Psoas muscle (tissue), 8 donors: ENCODE data around the gene VPS41. TPM values are rescaled to one million over a fixed set of nuclear protein-coding genes. Genes with fewer than 3 reads are reported as not detected.

ENCODE experiments used
- ATAC-seq, 4 donors: fragments of 200-7000 bp; cut with Tn5 transposase; one replicate each; pipeline ENCODE4 v1.9.1; 2020; ENCODE audit warnings: moderate library complexity in 3 of 4, mild to moderate bottlenecking in 2 of 4
- DNase-seq, 2 donors: peaks; one replicate each; pipeline ENCODE4 v3.0.0-alpha.2; 2020
- H3K27ac ChIP-seq: fragments of 200-600 bp; one replicate; pipeline ENCODE4 v1.8.0; 2022
- H3K27me3 ChIP-seq, 3 donors: fragments of 200-600 bp in 1 of 3; one replicate each; pipeline versions ENCODE4 v1.6.1 to v1.8.0; 2013 to 2022; ENCODE audit warnings: low read length in 2 of 3, mild to moderate bottlenecking in 2 of 3, moderate library complexity in 1 of 3; ENCODE audit not compliant: insufficient read depth in 3 of 3
- H3K36me3 ChIP-seq, 2 donors: fragments of 200-600 bp in 1 of 2; one replicate each; pipeline versions ENCODE4 v1.6.1 to v1.8.0; 2013 to 2022; ENCODE audit warnings: low read depth in 1 of 2, mild to moderate bottlenecking in 1 of 2, moderate library complexity in 1 of 2; ENCODE audit not compliant: insufficient read depth in 1 of 2
- H3K4me1 ChIP-seq: fragments of 200-600 bp; one replicate; pipeline ENCODE4 v1.8.0; 2022
- H3K4me3 ChIP-seq: fragments of 200-600 bp; one replicate; pipeline ENCODE4 v1.8.0; 2022; ENCODE audit warnings: mild to moderate bottlenecking
- H3K9me3 ChIP-seq: fragments of 200-600 bp; one replicate; pipeline ENCODE4 v1.8.0; 2022
- WGBS, 3 donors: extraction: QIAGEN DNeasy Blood & Tissue Kit; methylation state at CpG; one replicate each; pipeline versions ENCODE4 v1.1.6 to v1.1.7; 2013; 5-methylcytosine and 5-hydroxymethylcytosine counted together
- intact Hi-C, 2 donors: fragments of 100-400 bp; cut with DNase I; formaldehyde crosslinking; loops; one replicate each; pipeline versions ENCODE4 v1.11.0 to v1.14.2; 2022
- polyA plus RNA-seq, 3 donors: library from polyadenylated mRNA; stranded (reverse); fragments of 200-250 nt; gene quantifications; one replicate each; pipeline ENCODE4 v1.2.3, GENCODE V29; 2013
- total RNA-seq, 4 donors: library from RNA; stranded (reverse); fragmentation: NEBNext Ultra II Directional in 2 of 4; extraction: Animal tissue kit (Norgen Biotek cat#: 25700) in 2 of 4; gene quantifications; one replicate each; pipeline versions ENCODE4 v1.2.1 to v1.2.4, GENCODE V29; 2021 to 2023
- TF ChIP-seq, protein P1 (sequence below): fragments of 200-600 bp; IDR thresholded peaks from one replicate; pipeline ENCODE4 v1.8.0; 2022; ENCODE audit warnings: antibody characterized with exemption
- donor health status: healthy with polysubstance abuse.
- donor health status: DM: no; HTN: no; CAD: no; lungs with moderate emphysema.
- donor health status: Bipolar disorder and iron deficiency.
- donor health status: healthy.
- donor health status: DM: yes; HTN: yes; CAD: no.
- donor health status: DM: no; HTN: no; CAD: no.
- donor health status: DM: no; HTN: no; CAD: no.
- donor health status: DM: yes; HTN: yes; CAD: no.

The VPS41 gene
- total and polyA plus RNA-seq, 7 donors = 4.6 to 28.3 (median 13.8) TPM

DNA sequence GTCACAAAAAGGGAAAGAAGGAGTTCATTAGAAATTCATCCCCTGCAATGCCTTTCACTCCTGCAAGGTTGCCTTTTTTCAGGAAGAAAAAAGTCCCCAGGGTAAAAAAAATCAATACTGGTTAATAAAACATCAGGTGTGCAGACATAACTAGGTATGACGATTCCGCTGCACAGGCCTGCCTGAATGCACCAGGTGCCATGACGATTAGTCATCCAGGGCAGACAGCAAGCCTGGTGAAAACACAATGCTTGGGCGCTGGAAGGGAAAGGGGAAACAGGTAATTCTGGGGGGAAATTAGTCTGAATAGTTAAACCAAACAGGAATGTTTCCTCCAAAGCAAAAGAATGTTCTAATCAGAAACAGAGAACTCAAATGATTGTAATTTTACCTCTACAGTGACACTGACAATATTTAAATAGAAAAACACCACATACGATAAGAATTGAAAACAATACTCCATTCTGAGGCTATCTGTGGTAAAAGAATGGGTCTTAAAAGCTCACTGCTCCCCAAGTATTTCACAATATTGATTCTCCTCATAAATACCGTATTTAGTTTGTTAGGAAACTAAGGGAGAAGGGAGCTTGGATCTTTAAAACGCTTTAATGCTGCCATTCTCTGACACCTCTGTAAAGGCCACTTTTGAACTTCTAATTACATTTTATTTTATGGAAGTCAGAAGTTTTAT, 45.2 kb downstream of the VPS41 start:
- 85 to 88% (median 85%) methylated on average over 7 of the region's 7 CpGs for WGBS, 3 donors
- no peak overlapping the region for H3K27ac ChIP-seq
- intact Hi-C loops = no loop called here
- no peaks in the 10 kb centered on the region for H3K27me3 ChIP-seq
- ATAC-seq = no peak
- peaks cover 0 to 29% of the 10 kb centered on the region in 2 donors for H3K36me3 ChIP-seq
- TF ChIP-seq, protein P1, sequence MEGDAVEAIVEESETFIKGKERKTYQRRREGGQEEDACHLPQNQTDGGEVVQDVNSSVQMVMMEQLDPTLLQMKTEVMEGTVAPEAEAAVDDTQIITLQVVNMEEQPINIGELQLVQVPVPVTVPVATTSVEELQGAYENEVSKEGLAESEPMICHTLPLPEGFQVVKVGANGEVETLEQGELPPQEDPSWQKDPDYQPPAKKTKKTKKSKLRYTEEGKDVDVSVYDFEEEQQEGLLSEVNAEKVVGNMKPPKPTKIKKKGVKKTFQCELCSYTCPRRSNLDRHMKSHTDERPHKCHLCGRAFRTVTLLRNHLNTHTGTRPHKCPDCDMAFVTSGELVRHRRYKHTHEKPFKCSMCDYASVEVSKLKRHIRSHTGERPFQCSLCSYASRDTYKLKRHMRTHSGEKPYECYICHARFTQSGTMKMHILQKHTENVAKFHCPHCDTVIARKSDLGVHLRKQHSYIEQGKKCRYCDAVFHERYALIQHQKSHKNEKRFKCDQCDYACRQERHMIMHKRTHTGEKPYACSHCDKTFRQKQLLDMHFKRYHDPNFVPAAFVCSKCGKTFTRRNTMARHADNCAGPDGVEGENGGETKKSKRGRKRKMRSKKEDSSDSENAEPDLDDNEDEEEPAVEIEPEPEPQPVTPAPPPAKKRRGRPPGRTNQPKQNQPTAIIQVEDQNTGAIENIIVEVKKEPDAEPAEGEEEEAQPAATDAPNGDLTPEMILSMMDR = no peak
- H3K9me3 ChIP-seq = no peaks in the 10 kb centered on the region
- H3K4me3 ChIP-seq = no peak overlapping the region
- no peak for DNase-seq
- H3K4me1 ChIP-seq = no peaks in the 10 kb centered on the region

DNA sequence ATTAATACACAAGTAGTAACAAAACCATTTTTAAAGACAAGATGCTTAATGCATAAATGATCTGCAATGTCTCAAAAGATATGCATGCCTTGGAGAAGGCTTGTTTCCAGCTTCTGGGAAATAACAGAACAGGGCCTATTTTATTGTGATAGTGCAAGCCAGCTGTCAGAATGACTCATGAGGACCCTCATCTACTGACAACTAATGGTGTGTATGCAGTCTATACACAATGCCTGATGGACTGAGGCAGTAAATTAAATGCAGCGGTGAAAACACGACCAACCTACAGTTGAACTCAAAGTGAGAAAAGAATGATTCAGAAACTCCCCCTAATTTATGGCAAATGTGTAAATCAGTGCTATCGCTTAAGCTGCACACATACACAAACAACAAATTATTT, 46.3 kb downstream of the VPS41 start:
- ATAC-seq = no peak
- Histone ChIP-seq H3K27me3 (no peaks in the 10 kb centered on the region), H3K36me3 (peaks cover 0 to 18% of the 10 kb centered on the region in 2 donors), H3K9me3 (no peaks in the 10 kb centered on the region), H3K4me3 (no peak overlapping the region), H3K4me1 (no peaks in the 10 kb centered on the region), H3K27ac (no peak overlapping the region)
- TF ChIP-seq, protein P1 = no peak
- 81 to 88% (median 84%) methylated on average over 3 of the region's 3 CpGs for WGBS, 3 donors
- DNase-seq = no peak
- intact Hi-C loops = no loop called here

DNA sequence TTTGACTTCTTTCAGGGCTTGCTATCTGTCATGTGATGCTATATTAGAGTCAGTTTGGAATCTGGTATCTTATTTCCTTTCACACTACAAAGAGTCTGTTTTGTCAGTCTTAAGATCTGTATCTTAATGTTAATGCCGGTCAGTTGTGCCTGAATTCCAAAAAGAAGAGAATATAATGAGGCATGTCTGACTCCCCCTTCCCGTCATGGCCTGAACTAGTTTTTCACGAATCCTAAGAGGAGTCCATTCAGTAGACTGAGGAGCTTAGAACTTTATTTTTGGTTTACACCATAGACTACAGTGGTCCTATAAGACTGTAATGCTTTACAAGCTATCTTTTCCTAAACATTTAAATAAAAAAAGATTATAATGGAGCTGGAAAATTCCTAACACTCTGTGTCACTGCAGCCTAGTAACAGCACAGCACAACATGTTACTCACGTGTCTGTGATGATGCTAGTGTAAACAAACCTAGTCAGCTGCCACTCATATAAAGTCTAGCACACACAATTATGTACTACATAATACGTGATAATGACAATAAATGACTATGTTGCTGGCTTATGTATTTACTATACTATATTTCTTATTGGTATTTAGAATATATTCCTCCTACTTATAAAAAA, 50.6 kb downstream of the VPS41 start:
- H3K27me3 ChIP-seq = no peaks in the 10 kb centered on the region
- H3K36me3 ChIP-seq = peaks cover 0 to 6% of the 10 kb centered on the region in 2 donors
- H3K9me3 ChIP-seq = no peaks in the 10 kb centered on the region
- DNase-seq (no peak), ATAC-seq (no peak)
- no peak overlapping the region for H3K27ac ChIP-seq
- TF ChIP-seq, protein P1 = no peak
- H3K4me3 ChIP-seq = no peak overlapping the region
- no peaks in the 10 kb centered on the region for H3K4me1 ChIP-seq
- intact Hi-C loops = no loop called here
- WGBS, 3 donors = 68 to 81% (median 72%) methylated on average over 5 of the region's 5 CpGs

DNA sequence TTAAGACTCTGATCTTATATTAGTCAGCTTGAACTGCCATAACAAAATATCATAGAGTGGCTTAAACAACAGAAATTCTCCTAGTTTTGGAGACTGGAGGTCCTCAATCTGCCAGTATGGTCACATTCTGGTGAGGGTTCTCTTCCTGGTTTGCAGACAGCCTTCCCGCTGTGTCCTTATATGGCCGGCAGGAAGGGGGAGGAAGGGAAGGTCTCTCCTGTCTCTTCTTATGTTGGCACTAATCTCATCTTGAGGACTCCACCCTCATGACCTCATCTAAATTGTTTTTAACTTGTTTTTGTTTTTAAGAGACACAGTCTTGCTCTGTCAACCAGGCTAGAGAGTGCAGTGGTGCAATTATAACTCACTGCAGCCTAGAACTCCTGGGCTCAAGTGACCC, 53.1 kb downstream of the VPS41 start:
- TF ChIP-seq, protein P1 = no peak

More for the DNA sequence above, 53.1 kb downstream of the VPS41 start:
- intact Hi-C loops = no loop called here
- no peak for DNase-seq
- no peaks in the 10 kb centered on the region for H3K4me1 ChIP-seq
- H3K27me3 ChIP-seq = no peaks in the 10 kb centered on the region
- 63 to 100% (median 88%) methylated on average over 2 of the region's 2 CpGs for WGBS, 3 donors
- no peak for ATAC-seq
- H3K4me3 ChIP-seq = no peak overlapping the region
- H3K9me3 ChIP-seq = no peaks in the 10 kb centered on the region
- no peaks in the 10 kb centered on the region for H3K36me3 ChIP-seq
- no peak overlapping the region for H3K27ac ChIP-seq
